ENCODE data around the gene MTUS2. TPM values are rescaled to one million over a fixed set of nuclear protein-coding genes. Genes with fewer than 3 reads are reported as not detected.

MTUS2 gene
- polyA plus RNA-seq, 1 donor from 2014 or later = 4.4 TPM

DNA sequence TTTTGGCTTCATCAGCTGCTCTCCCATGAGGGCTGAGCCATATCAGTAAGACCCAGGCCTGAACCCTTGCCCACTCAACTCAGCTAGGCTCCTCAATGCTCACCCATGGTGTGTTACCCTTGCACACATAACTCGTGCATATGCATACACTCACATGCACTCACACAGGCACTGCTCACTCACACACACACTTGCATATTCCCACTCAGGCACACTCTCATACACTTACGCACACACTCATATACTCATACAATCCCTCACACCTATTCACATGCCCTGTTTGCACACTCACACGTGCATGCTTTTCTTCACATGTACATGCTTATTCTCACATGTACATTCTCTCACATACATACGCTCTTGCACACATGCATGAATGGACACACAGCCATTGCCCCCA is 681.5 kb downstream of the MTUS2 start:
- H4K20me1 ChIP-seq (ENCODE audit: insufficient read depth) = no peaks in the 10 kb centered on the region
- H3K9me2 ChIP-seq (ENCODE audit: insufficient read depth, low read length) = no peaks in the 10 kb centered on the region
- H2AFZ ChIP-seq (ENCODE audit: low read depth, low read length) = no peak overlapping the region
- H3K4me2 ChIP-seq (ENCODE audit: low read length) = no peak overlapping the region
- H3K36me3 ChIP-seq (ENCODE audit: insufficient read depth, low read length) = no peaks in the 10 kb centered on the region
- H3F3A ChIP-seq (ENCODE audit: insufficient read depth, low read length, poor library complexity, severe bottlenecking) = no peaks in the 10 kb centered on the region
- H3K27ac ChIP-seq (ENCODE audit: low read length) = no peak overlapping the region
- H3K4me3 ChIP-seq (ENCODE audit: low read length) = no peak overlapping the region
- no peak for TF ChIP-seq POLR2AphosphoS5 (IDR thresholded peaks at IDR 0.05)
- no peak for TF ChIP-seq EP300 (conservative IDR thresholded peaks at IDR 0.05; ENCODE audit: poor library complexity, severe bottlenecking)
- no peak for TF ChIP-seq EZH2 (IDR thresholded peaks at IDR 0.05; ENCODE audit: borderline replicate concordance, insufficient read depth, low read length, poor library complexity, severe bottlenecking)
- no peaks in the 10 kb centered on the region for H3K27me3 ChIP-seq (ENCODE audit: insufficient read depth, low read depth, low read length)
- H3K9ac ChIP-seq (ENCODE audit: low read length) = no peak overlapping the region
- no peaks in the 10 kb centered on the region for H3K9me3 ChIP-seq (ENCODE audit: low read length)
- H3K79me2 ChIP-seq (replicated peaks; ENCODE audit: insufficient read depth, low read length) = no peaks in the 10 kb centered on the region

DNA sequence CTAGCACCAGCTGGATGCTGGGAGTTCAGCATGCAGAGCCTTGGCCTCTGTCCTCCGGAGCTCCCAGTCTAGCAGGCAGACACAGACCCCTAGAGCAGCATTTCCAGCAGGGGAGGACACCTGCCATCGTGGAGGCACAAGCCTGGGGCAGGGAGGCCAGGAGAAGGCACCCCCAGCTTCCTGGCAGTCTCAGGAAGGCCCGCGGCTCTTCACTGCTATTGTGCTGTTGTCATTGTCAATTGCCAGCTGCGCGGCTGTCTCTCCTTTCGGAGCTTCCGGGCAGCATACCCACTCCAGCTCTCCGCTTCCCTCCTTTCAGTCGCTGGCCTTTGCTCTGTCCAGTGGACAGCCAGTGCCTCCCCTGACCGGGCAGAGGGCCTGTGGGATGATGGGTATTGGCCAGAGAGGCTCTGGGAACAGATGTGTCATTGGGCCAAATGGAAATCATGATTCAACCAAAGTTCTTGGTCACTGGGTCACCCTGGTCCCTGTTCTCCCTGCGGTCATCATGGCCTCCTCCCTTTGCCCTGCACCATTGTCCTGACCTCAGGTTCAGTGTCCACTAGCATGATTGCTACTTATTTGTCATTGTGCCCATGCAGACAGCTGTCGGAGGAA is 682.4 kb downstream of the MTUS2 start:
- H3K9me2 ChIP-seq (ENCODE audit: insufficient read depth, low read length) = no peaks in the 10 kb centered on the region
- H2AFZ ChIP-seq (ENCODE audit: low read depth, low read length) = no peak overlapping the region
- H3K4me3 ChIP-seq (ENCODE audit: low read length) = no peak overlapping the region
- H3K36me3 ChIP-seq (ENCODE audit: insufficient read depth, low read length) = no peaks in the 10 kb centered on the region
- no peak overlapping the region for H3K9ac ChIP-seq (ENCODE audit: low read length)
- H3K27ac ChIP-seq (ENCODE audit: low read length) = no peak overlapping the region
- no peaks in the 10 kb centered on the region for H3K79me2 ChIP-seq (replicated peaks; ENCODE audit: insufficient read depth, low read length)
- H3K9me3 ChIP-seq (ENCODE audit: low read length) = no peaks in the 10 kb centered on the region
- H3F3A ChIP-seq (ENCODE audit: insufficient read depth, low read length, poor library complexity, severe bottlenecking) = no peaks in the 10 kb centered on the region
- no peaks in the 10 kb centered on the region for H4K20me1 ChIP-seq (ENCODE audit: insufficient read depth)
- TF ChIP-seq RAD21 (conservative IDR thresholded peaks at IDR 0.05) (no peak), EZH2 (IDR thresholded peaks at IDR 0.05; ENCODE audit: borderline replicate concordance, insufficient read depth, low read length, poor library complexity, severe bottlenecking) (no peak), MXI1 (conservative IDR thresholded peaks at IDR 0.05; ENCODE audit: poor library complexity, severe bottlenecking) (no peak), POLR2AphosphoS5 (IDR thresholded peaks at IDR 0.05) (no peak), EP300 (conservative IDR thresholded peaks at IDR 0.05; ENCODE audit: poor library complexity, severe bottlenecking) (no peak), SMC3 (conservative IDR thresholded peaks at IDR 0.05; ENCODE audit: poor library complexity) (no peak), TAF1 (IDR thresholded peaks at IDR 0.05; ENCODE audit: low read depth) (no peak)
- TF ChIP-seq, protein P1, sequence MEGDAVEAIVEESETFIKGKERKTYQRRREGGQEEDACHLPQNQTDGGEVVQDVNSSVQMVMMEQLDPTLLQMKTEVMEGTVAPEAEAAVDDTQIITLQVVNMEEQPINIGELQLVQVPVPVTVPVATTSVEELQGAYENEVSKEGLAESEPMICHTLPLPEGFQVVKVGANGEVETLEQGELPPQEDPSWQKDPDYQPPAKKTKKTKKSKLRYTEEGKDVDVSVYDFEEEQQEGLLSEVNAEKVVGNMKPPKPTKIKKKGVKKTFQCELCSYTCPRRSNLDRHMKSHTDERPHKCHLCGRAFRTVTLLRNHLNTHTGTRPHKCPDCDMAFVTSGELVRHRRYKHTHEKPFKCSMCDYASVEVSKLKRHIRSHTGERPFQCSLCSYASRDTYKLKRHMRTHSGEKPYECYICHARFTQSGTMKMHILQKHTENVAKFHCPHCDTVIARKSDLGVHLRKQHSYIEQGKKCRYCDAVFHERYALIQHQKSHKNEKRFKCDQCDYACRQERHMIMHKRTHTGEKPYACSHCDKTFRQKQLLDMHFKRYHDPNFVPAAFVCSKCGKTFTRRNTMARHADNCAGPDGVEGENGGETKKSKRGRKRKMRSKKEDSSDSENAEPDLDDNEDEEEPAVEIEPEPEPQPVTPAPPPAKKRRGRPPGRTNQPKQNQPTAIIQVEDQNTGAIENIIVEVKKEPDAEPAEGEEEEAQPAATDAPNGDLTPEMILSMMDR (IDR thresholded peaks at IDR 0.05; ENCODE audit: poor library complexity, severe bottlenecking) = no peak
- TF ChIP-seq, protein P2, sequence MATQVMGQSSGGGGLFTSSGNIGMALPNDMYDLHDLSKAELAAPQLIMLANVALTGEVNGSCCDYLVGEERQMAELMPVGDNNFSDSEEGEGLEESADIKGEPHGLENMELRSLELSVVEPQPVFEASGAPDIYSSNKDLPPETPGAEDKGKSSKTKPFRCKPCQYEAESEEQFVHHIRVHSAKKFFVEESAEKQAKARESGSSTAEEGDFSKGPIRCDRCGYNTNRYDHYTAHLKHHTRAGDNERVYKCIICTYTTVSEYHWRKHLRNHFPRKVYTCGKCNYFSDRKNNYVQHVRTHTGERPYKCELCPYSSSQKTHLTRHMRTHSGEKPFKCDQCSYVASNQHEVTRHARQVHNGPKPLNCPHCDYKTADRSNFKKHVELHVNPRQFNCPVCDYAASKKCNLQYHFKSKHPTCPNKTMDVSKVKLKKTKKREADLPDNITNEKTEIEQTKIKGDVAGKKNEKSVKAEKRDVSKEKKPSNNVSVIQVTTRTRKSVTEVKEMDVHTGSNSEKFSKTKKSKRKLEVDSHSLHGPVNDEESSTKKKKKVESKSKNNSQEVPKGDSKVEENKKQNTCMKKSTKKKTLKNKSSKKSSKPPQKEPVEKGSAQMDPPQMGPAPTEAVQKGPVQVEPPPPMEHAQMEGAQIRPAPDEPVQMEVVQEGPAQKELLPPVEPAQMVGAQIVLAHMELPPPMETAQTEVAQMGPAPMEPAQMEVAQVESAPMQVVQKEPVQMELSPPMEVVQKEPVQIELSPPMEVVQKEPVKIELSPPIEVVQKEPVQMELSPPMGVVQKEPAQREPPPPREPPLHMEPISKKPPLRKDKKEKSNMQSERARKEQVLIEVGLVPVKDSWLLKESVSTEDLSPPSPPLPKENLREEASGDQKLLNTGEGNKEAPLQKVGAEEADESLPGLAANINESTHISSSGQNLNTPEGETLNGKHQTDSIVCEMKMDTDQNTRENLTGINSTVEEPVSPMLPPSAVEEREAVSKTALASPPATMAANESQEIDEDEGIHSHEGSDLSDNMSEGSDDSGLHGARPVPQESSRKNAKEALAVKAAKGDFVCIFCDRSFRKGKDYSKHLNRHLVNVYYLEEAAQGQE (IDR thresholded peaks at IDR 0.05; ENCODE audit: borderline replicate concordance) = no peak
- no peaks in the 10 kb centered on the region for H3K27me3 ChIP-seq (ENCODE audit: insufficient read depth, low read depth, low read length)
- H3K4me2 ChIP-seq (ENCODE audit: low read length) = no peak overlapping the region

Measured in neural cell (in vitro differentiated cells).